HL-60 (cell line): ENCODE data around the gene RAB8B.

Source experiments
- DNase-seq, 2 experiments: peaks; one replicate each; pipeline ENCODE4 v3.0.0-alpha.2; 2010 to 2020; ENCODE audit warnings: low read depth in 1 of 2, low spot score in 1 of 2
- H3K27ac ChIP-seq: fragments of 250-450 bp; sonication (Bioruptor Pico); replicated peaks from 2 replicates; pipeline ENCODE4 v1.5.1; 2020; ENCODE audit warnings: mild to moderate bottlenecking, moderate library complexity
- H3K27me3 ChIP-seq: fragments of 250-450 bp; sonication (Bioruptor Pico); 2 replicates; pipeline ENCODE4 v1.5.1; 2021; ENCODE audit warnings: mild to moderate bottlenecking, moderate library complexity; ENCODE audit not compliant: insufficient read depth, poor library complexity, severe bottlenecking
- H3K4me3 ChIP-seq: replicated peaks from 2 replicates; pipeline ENCODE4 v1.5.1; 2011; ENCODE audit warnings: mild to moderate bottlenecking, control low read depth, low read length; ENCODE audit not compliant: insufficient read depth
- GABPA ChIP-seq: IDR thresholded peaks from 2 replicates; pipeline ENCODE4 v1.6.1; 2012; ENCODE audit warnings: low read depth
- POLR2AphosphoS5 ChIP-seq: IDR thresholded peaks from 2 replicates; pipeline ENCODE4 v1.6.1; 2012; ENCODE audit warnings: low read depth
- SPI1 ChIP-seq: IDR thresholded peaks from 2 replicates; pipeline ENCODE4 v1.6.1; 2012; ENCODE audit warnings: low read depth, mild to moderate bottlenecking, borderline replicate concordance
- TF ChIP-seq, protein P1 (sequence below): IDR thresholded peaks from 2 replicates; pipeline ENCODE4 v1.6.1; 2012; ENCODE audit warnings: low read depth; ENCODE audit not compliant: insufficient replicate concordance
- TF ChIP-seq, protein P2 (sequence below): IDR thresholded peaks from one replicate; pipeline ENCODE4 v1.5.1; 2011; ENCODE audit warnings: low read length, control low read depth, inconsistent platforms; ENCODE audit not compliant: insufficient read depth

RAB8B gene

DNA sequence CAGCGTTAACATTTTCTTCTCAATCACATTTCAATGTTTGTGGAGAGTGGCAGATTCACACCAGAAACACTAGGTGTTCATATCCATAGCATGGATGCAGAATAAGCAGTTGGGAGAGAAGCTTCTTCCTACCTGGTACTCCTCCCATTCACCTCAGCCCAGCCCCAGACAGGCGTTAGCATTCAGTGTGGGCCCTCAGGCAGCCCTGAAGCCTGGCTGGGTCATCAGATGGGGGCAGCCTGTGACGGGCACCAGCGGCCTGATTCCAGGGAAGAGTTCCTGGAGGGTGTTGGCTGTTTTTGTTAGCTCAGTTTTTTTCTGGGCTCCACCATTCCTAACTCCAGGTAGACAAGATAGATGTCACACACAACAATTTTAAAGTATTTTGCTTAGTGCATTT, 119.1 kb downstream of the RAB8B start:
- no peak overlapping the region for H3K27ac ChIP-seq
- no peak overlapping the region for H3K4me3 ChIP-seq
- no peaks in the 10 kb centered on the region for H3K27me3 ChIP-seq
- TF ChIP-seq SPI1, result no peak
- TF ChIP-seq, protein P1, sequence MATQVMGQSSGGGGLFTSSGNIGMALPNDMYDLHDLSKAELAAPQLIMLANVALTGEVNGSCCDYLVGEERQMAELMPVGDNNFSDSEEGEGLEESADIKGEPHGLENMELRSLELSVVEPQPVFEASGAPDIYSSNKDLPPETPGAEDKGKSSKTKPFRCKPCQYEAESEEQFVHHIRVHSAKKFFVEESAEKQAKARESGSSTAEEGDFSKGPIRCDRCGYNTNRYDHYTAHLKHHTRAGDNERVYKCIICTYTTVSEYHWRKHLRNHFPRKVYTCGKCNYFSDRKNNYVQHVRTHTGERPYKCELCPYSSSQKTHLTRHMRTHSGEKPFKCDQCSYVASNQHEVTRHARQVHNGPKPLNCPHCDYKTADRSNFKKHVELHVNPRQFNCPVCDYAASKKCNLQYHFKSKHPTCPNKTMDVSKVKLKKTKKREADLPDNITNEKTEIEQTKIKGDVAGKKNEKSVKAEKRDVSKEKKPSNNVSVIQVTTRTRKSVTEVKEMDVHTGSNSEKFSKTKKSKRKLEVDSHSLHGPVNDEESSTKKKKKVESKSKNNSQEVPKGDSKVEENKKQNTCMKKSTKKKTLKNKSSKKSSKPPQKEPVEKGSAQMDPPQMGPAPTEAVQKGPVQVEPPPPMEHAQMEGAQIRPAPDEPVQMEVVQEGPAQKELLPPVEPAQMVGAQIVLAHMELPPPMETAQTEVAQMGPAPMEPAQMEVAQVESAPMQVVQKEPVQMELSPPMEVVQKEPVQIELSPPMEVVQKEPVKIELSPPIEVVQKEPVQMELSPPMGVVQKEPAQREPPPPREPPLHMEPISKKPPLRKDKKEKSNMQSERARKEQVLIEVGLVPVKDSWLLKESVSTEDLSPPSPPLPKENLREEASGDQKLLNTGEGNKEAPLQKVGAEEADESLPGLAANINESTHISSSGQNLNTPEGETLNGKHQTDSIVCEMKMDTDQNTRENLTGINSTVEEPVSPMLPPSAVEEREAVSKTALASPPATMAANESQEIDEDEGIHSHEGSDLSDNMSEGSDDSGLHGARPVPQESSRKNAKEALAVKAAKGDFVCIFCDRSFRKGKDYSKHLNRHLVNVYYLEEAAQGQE, result no peak
- no peak for TF ChIP-seq POLR2AphosphoS5
- TF ChIP-seq, protein P2, sequence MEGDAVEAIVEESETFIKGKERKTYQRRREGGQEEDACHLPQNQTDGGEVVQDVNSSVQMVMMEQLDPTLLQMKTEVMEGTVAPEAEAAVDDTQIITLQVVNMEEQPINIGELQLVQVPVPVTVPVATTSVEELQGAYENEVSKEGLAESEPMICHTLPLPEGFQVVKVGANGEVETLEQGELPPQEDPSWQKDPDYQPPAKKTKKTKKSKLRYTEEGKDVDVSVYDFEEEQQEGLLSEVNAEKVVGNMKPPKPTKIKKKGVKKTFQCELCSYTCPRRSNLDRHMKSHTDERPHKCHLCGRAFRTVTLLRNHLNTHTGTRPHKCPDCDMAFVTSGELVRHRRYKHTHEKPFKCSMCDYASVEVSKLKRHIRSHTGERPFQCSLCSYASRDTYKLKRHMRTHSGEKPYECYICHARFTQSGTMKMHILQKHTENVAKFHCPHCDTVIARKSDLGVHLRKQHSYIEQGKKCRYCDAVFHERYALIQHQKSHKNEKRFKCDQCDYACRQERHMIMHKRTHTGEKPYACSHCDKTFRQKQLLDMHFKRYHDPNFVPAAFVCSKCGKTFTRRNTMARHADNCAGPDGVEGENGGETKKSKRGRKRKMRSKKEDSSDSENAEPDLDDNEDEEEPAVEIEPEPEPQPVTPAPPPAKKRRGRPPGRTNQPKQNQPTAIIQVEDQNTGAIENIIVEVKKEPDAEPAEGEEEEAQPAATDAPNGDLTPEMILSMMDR, result no peak
- no peak for TF ChIP-seq GABPA
- no peak for DNase-seq

DNA sequence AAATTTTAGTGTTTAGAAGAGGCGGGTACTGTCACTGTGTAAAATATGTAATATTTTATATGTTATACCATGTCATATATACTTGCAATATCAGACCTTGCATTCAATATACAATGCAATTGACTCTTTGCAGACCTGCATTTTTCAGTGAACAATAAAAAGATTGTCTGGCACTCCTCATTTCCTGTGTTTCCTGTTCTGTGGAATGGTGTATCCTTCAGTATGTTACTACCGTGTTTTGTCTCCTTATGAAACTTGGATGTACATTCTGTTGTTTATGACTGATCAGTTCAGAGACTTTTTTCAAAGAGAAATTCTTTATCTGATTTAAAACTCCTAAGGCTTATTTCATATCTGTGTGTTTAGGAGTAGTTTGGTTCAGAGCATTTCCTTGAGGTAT, 119.5 kb downstream of the RAB8B start:
- Histone ChIP-seq H3K27me3 (no peaks in the 10 kb centered on the region), H3K4me3 (no peak overlapping the region), H3K27ac (no peak overlapping the region)
- DNase-seq, result no peak
- TF ChIP-seq, protein P2, result no peak
- TF ChIP-seq SPI1 (no peak), POLR2AphosphoS5 (no peak), GABPA (no peak)
- TF ChIP-seq, protein P1, result no peak

DNA sequence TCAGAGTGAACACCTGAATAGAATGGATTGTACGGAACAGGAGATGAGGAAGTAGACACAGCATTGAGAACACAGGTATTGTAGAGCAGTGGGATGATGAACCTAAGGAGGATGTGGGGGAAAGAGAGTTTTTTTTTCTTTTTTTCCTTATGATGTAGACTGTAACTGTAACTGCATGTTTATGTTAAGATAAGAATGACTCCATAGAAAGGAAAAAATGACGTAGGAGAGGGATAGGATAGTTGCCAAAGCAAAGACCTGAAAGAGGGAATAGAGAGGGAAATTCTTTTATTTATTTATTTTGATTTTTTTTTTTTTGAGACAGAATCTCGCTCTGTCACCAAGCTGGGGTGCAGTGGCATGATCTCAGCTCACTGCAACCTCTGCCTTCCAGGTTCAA, 121.2 kb downstream of the RAB8B start:
- no peak for DNase-seq
- H3K27ac ChIP-seq, result no peak overlapping the region
- H3K27me3 ChIP-seq, result no peaks in the 10 kb centered on the region
- no peak overlapping the region for H3K4me3 ChIP-seq
- TF ChIP-seq, protein P1, result no peak
- TF ChIP-seq SPI1 (no peak), POLR2AphosphoS5 (no peak), GABPA (no peak)
- TF ChIP-seq, protein P2, result no peak
